GM21515 (cell line): ENCODE results near the gene PTPRF.

ENCODE experiments used
- ATAC-seq: cut with Tn5 transposase; IDR thresholded peaks from one replicate; pipeline ENCODE4 v1.9.1; 2021; ENCODE audit not compliant: unreplicated experiment

The PTPRF gene

DNA sequence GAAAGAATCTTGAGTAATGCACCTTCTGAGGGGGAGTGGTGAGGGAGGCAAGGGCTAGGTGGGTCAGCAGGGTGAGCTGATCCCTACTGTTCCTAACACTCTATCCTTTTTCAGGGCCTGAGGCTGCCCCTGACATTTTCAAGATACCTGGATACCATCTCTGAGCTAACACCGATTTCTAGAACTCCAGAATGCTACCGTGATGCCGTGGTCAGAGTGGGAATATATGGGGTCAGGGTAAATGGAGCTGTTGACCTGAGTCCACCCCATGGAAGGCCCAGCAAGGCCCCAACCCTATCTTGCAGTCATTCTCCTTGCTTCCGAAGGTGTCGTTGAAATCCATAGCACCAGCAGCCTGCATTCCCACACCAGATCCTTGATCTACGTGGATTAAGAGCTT, 18.0 kb upstream of the PTPRF start:
- no peak for ATAC-seq

DNA sequence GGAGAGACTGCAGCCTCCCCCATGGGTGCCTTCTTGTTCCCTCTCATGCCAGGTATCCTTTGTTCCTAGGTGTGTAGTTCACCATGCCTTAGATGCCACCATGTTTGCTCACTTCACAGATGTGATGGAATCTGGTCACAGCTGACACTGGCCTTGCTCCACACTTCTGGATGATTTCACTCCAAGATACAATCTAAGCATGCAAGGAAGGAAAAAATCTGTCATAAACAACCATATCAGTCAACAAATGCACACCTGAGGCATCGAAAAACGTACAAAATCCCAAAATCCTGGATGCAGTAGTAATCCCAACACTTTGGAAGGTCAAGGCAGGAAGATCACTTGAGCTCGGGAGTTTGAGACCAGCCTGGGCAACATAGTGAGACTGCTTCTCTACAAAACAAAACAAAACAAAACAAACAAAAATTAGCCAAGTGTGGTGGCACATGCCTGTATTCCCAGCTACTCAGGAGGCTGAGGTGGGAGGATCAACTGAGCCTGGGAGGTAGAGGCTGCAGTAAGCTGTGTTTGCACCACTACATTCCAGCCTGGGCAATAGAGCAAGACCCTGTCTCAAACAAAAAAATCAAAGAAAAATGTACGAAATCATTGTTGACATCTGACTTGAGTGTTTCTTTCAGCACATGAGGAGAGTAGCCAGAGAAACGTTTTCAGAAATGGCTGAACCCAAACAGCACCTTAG, 17.1 kb upstream of the PTPRF start:
- ATAC-seq: no peak

DNA sequence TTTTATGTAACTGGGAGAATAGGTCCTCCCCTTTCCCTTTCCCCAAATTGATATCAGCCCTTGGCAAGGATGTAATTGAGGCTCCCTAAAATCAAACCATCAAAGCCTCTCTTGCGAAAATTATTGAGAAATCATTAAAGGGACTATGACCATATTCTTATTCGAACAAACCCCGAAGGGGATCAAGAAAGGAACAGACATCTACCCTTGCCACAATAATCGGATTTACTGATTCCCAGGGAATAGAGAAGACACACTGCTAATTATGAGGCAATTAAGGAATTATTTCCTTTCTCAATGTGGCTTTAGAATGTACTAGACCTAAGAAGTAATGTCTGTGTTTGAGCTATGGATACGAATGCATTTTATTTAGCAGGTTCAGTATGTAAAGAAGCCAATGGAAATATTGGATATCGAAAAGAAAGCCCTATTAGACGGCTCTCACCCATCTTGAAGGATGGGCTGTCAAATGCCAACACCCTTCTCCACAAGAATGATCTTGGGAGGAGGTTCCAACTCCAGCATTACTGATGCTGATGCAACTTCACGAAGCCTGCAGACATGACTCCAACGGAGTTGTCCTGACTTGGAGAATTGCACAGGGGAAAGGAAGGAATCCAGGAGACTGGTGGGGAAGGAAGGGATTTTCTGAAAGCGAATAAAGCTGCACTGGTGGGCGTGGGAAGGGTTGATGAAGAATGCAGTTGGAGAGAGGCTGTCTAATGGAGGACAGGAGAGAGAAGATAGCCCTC, 11.6 kb upstream of the PTPRF start:
- ATAC-seq: no peak

GRCh38 chr1:43520100-43520778, 10.4 kb upstream of the PTPRF start:
- no peak for ATAC-seq

DNA sequence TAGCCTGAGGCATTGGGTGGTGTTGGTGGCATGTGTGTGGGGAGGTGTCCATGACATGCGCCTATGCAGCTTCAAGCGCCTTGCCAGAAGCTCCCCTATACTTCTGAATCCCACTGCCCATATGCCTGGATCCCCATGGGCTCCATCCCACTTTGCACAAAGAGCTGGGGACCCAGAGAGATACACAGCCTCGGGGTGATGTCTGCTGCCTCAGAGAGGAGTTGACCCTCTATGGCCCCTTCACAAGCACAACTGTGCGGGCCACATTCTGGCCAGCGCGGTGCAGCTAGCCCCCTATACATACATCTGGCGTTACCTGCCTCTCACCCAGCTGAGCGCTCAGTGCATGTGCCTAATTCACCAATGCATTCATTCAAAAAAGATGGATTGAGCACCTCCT, 9.6 kb upstream of the PTPRF start:
- no peak for ATAC-seq

GRCh38 chr1:43521756-43522155, 8.9 kb upstream of the PTPRF start:
- ATAC-seq: no peak

DNA sequence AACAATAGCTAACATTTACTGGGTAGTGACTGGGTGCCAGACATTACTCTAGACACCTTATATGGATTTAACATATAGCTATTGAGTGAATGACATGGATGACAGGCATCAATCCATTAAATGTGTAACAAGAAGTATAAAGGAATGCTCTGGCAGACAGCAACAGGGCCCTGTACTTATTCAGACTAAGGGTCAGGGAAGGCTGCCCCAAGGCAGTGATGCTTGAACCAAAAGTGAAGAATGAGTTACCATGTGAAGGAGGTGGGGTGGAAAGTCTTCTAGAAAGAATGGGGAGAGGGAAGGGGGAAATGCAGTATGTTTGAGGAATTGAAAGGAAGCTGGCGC, 8.3 kb upstream of the PTPRF start:
- no peak for ATAC-seq

GRCh38 chr1:43522776-43523480, 7.8 kb upstream of the PTPRF start:
- ATAC-seq: no peak

- no peak for ATAC-seq
These were observed 5.9 kb upstream of the PTPRF start for GRCh38 chr1:43524804-43525203.

GRCh38 chr1:43526002-43526401, 4.7 kb upstream of the PTPRF start:
- ATAC-seq: no peak

DNA sequence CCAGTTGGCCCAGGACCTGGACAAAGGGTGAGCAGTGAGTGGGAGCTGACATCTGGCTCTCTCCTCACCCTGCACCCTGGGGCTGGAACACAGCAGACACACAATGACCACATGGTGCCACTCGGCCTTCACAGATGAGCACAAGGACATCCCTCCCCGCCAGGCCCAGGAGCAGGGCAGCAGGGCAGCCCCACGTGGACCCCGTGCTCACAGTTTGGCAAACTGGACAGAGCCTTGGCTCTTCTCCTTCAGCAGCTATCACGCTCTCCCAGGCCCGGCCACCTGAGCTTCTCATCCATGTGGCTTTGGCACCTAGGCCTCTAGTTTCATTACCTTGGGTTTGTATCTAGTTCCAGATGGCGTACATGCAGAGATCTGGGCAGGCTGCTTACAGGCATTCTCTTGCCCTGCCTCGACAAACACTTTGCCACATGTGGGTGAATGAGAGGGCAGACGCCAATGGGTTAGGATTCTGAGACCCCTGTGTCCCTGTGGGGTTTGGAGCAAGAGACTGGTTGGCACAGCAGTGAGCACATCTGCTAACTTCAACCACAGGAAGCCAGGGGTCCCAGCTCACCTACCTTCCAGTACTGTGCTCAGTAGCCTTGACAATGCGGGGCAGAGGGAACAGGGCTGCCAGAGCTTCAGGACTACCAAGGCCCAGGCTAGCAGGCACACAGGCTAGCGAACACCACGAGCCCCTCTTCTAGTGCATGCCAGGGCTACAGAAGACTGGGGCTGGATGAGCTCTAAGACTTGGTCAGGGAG, 3.4 kb upstream of the PTPRF start:
- no peak for ATAC-seq

- no peak for ATAC-seq
These were observed 1.4 kb upstream of the PTPRF start for GRCh38 chr1:43529206-43529731.

DNA sequence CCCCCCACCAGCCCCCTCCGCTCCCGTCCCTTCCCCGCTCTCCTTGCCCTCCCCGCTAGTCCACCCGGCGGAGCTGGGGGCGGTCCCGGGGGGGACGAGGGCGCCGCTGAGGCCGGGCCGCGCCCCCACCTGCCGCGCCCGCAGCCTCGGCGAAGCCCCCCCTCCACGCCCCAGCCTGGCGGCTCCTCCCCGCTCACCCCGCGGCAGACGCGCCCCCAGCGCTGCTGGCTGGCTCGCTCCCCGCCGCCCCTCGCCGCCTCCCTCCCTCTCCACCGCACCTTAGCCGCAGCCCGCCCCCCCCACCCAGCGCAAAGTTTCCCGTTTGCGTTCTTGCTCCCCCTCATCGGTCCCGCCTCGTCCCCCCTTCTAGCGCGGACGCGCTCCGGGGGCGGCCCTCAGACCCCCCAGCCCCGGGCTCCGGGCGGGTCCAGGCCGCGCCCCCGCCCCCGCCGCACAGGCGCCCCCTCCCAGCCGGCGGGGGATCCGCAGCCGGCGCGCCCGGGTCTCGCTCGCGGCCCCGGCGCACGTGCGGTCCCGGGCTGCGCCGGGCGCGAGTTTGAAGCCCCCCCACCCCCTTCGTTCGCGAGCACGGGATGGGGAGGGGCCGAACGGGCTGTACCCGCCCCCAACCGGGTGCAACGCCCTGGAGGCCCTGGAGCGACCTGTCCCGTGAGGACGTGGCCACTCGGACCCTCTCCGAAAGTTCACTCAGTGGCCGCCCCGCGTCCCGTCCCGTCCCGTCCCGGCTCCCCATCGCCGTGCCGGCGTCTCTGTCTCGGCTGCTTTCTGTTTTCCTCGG, 623 bp downstream of the PTPRF start:
- no peak for ATAC-seq

- ATAC-seq: no peak
These were observed 1.4 kb downstream of the PTPRF start for GRCh38 chr1:43531906-43532584.

DNA sequence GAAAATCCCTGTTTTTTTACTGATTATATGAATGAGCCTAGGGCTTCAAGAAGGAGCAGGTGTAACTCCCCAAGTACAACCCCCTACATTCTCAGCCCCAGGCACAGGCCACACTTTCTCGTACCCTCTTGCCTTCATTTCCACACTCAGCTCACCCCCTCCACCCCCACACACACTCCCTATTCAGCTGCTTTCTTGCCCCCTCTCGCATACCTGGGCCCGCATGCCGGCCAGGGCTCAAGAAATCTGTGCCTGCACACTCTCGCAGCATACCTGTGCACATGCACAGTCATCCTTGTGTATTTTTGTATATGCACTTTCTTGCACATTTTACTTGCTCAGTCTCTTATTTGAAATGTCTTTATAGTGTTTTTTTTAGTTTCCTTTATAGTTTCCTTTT, 2.0 kb downstream of the PTPRF start:
- no peak for ATAC-seq

- no peak for ATAC-seq
These were observed 2.9 kb downstream of the PTPRF start for GRCh38 chr1:43533584-43533983.

DNA sequence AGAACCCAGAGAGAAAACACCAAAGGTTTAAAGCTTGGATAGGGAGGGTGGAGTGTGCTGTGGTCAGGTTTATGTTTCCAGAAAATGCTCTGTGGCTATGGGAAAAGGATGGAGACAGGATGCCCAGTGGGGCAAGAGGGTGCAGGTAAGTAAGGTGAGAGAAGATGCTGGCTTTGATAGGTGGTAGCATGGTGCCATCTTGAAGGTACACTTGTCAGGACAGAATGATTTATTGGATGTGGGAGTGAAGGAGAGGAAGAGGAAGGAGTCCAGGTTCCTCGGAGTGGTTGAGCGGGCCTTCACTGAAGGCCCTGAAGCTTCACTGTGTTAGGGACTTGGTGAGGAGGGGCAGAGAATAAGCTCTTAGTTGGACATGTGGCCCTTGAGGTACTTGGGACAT, 3.6 kb downstream of the PTPRF start:
- no peak for ATAC-seq

DNA sequence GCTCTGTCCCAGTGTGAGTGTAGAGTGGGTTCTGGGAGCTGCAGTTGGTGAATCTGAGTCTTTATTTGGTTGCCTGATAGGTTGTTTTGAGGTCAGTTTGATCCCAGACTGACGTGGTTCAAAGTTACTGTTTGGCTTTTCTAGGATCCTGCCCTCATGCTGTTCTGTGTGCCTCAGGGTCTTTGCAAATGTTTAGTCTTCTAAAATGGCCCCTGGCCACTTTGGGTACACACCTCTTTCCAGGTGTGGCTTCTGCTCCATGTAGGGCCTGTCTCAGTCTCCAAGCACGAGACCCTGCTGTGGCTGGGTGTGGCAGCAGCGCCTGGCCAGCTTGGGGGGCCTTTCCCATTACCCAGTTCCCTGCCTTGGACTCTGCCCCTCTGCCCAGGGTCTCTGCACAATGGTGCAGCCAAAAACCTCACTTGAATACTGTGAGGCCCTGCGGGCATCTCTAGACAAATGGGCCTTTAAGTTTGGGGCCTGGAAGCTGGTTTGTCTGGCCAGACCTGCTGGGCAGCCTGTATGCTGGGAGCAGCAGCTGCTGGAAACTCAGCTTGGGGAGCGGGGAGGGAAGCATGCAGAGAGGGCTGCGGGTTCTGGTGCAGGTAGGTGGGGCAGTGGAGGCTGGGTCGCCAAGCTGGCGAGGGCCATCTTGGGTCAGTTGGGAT, 5.6 kb downstream of the PTPRF start:
- no peak for ATAC-seq

DNA sequence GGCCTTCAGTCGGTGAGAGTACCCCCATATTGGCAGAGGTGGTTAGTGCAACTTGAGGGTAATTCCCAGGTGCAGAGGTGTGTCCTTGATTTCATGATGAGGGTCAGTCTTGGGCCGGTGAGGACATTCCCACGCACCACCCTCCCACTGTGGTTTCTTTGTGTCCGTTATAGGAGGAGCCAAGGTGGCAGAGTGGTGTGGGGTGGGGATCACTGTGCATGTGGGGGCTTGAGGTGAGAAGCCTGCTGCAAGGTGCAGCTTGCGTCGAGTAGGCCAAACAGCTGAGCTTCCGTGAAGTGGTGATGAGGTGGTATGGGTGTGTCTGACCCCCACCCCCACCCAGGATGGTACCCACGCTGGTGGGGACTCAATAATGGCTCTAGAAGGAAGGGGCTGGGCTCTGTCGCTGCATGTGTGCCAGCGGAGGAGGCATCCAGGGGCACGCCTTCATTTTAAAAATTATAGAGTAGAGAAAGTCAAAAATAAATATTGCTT, 6.2 kb downstream of the PTPRF start:
- ATAC-seq: no peak
